ENCODE data around the gene PRKG1. TPM values are rescaled to one million over a fixed set of nuclear protein-coding genes. Genes with fewer than 3 reads are reported as not detected.

The PRKG1 gene
- total RNA-seq, 1 experiment from 2014 or later, result 10.4 TPM

- Mint-ChIP-seq H3K4me1 (peaks cover 25 to 28% of the 10 kb centered on the region in 2 experiments), H3K27me3 (ENCODE audit: low read depth) (peaks cover 38% of the 10 kb centered on the region), H3K9me3 (no peaks in the 10 kb centered on the region), H3K27ac (no peak overlapping the region), H3K36me3 (ENCODE audit: insufficient read depth in 1 of 3, low read depth in 3 of 3) (no peaks in the 10 kb centered on the region; a peak in 1 of 7 replicates), H3K4me3 (no peak overlapping the region)
- no peak overlapping the region for H4K5ac ChIP-seq (ENCODE audit: insufficient read length, low read depth, low read length)
- no peaks in the 10 kb centered on the region for H3K79me2 ChIP-seq (ENCODE audit: insufficient read depth, low read length)
- H2BK15ac ChIP-seq (ENCODE audit: low read depth, low read length), result no peak overlapping the region
- DNase-seq, result no peak
- H2BK20ac ChIP-seq (ENCODE audit: low read depth, low read length, poor library complexity, severe bottlenecking), result no peak overlapping the region
- H3T11ph ChIP-seq (ENCODE audit: low read length), result no peak overlapping the region
- TF ChIP-seq CTCF (conservative IDR thresholded peaks at IDR 0.05), result no peak
- H3K27me3 ChIP-seq (ENCODE audit: insufficient read depth, low read length), result no peaks in the 10 kb centered on the region; the same call in 1 of the 2 replicates
- H3K9me3 ChIP-seq (ENCODE audit: control insufficient read depth, low read depth, low read length), result no peaks in the 10 kb centered on the region
- no peaks in the 10 kb centered on the region for H4K20me1 ChIP-seq (ENCODE audit: control insufficient read depth, insufficient read depth, insufficient read length)
- H3K9ac ChIP-seq (ENCODE audit: extremely low read depth, insufficient read length, low read length), result no peak overlapping the region
- no peak overlapping the region for H3K18ac ChIP-seq (ENCODE audit: insufficient read length, low read depth, low read length)
- H3K4me2 ChIP-seq (ENCODE audit: insufficient read depth, insufficient read length, low read length), result no peak overlapping the region
- H3K4me1 ChIP-seq (ENCODE audit: insufficient read depth, low read length), result peaks cover 6% of the 10 kb centered on the region
- no peak overlapping the region for H3K23ac ChIP-seq (ENCODE audit: insufficient read length, low read depth, low read length)
- H2BK12ac ChIP-seq (ENCODE audit: insufficient read length, low read depth, low read length), result no peak overlapping the region
- H2BK120ac ChIP-seq (ENCODE audit: low read depth, low read length, poor library complexity, severe bottlenecking), result no peak overlapping the region
- no peak overlapping the region for H3K14ac ChIP-seq (ENCODE audit: insufficient read depth, low read length)
- no peak overlapping the region for H4K91ac ChIP-seq (ENCODE audit: insufficient read length, low read depth, low read length)
- H2AK5ac ChIP-seq (ENCODE audit: insufficient read length, low read length), result no peak overlapping the region
- H2BK5ac ChIP-seq (ENCODE audit: insufficient read length, low read length), result no peak overlapping the region
- H3K27ac ChIP-seq (ENCODE audit: insufficient read length, low read depth, low read length), result no peak overlapping the region
- no peaks in the 10 kb centered on the region for H3K79me1 ChIP-seq (ENCODE audit: insufficient read depth, low read depth, low read length, poor library complexity, severe bottlenecking)
- H3K56ac ChIP-seq (ENCODE audit: insufficient read length, low read depth, low read length), result no peak overlapping the region
- H2AFZ ChIP-seq (ENCODE audit: low read length), result no peak overlapping the region
- H4K8ac ChIP-seq (replicated peaks; ENCODE audit: insufficient read length, low read depth, low read length), result no peak overlapping the region
- no peak overlapping the region for H3K4ac ChIP-seq (ENCODE audit: low read depth, low read length)
- H3K23me2 ChIP-seq (ENCODE audit: insufficient read length, low read depth, low read length, poor library complexity, severe bottlenecking), result peaks cover 17% of the 10 kb centered on the region
Measured at GRCh38 chr10:51072210-51072609, 2.1 kb upstream of the PRKG1 start.

Measured in H9 (cell line).